ENCODE measurements around the gene MIGA1. TPM values are rescaled to one million over a fixed set of nuclear protein-coding genes. Genes with fewer than 3 reads are reported as not detected.

Gene MIGA1
- total and polyA plus RNA-seq, 9 of the 15 experiments (the other 6 are each of a cell fraction or from before 2014, with no cell fraction given): 1.6 to 5.1 (median 2.9) TPM

DNA sequence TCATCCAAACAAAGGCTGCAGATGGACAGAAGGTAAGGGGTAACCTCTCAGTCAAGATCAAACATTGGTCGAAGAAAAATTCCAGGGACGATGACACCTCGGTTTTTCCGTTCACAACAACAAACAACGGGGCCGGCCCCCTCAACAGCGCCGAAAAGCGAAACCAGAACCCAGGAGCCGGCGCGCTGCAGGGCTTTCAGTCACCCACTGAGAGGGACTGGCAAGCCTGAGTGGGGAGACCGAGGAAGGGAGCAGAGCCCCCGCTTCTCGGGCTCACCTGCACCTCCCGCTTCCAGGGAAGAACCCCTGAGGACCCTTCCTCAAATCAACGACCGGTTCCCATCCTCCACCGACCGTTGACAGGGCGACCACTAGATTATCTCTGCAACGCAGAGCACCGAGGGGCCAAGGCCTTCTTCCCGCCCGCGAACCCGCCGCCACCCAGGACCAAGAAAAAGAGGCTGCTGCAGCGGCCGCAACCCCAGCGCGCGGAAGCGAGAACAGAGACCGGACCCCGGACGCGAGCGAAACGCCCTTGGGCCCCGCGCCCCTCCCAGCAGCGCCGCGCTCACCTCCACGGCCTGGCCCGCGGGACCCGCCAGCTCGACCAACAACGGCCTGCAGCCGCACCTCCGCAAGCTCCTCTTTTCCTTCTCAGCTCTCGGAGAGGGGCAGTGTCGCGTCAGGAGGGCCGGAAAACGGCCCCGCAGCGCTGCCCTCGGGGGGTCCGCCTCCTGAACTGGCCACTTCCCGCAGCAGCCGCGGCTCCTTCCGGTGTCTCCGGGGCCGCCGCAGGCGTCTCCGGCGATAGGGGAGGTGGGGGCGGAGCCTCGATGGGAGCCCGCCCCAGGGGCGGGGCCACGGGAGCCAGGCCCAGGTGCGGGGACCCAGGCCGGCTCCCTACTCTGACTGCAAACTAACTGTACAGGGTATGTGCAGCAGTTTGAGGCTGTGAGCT lies 20.1 kb upstream of the MIGA1 start, which contains the start of gene USP33 (continued):
- 0 out of 4 replicates have a peak, but pooled peaks of 1 of the 2 experiments have one; percentile 23 for TF ChIP-seq FOXA3 (CRISPR knock-in tag; conservative IDR thresholded peaks at IDR 0.05 in 1 of 2, IDR thresholded peaks at IDR 0.05 in 1 of 2)
- peak; percentile 29; the same call in 1 of the 2 replicates for TF ChIP-seq TOE1 (IDR thresholded peaks at IDR 0.05; ENCODE audit: borderline replicate concordance)
- TF ChIP-seq TOE1 (CRISPR knock-in tag; IDR thresholded peaks at IDR 0.05; ENCODE audit: borderline replicate concordance, low read depth): 0 out of 2 replicates have a peak, but pooled peaks have one; percentile 40
- peak; percentile 71 for TF ChIP-seq TBP (optimal IDR thresholded peaks at IDR 0.05; ENCODE audit: low read depth, low read length)
- TF ChIP-seq FIP1L1 (IDR thresholded peaks at IDR 0.05; ENCODE audit: low read depth, low read length, poor library complexity, severe bottlenecking): peak; percentile 73
- TF ChIP-seq ZFP1 (CRISPR knock-in tag; IDR thresholded peaks at IDR 0.05): no peak
- no peak for TF ChIP-seq FOXM1 (IDR thresholded peaks at IDR 0.05; ENCODE audit: low read depth)
- 0 out of 2 replicates have a peak, but pooled peaks have one; percentile 63 for TF ChIP-seq FOXM1 (CRISPR knock-in tag; IDR thresholded peaks at IDR 0.05; ENCODE audit: low read depth)
- peak; percentile 81 for TF ChIP-seq SAP30 (IDR thresholded peaks at IDR 0.05; ENCODE audit: borderline replicate concordance, insufficient read depth, low read depth, low read length, poor library complexity, severe bottlenecking)
- peak; percentile 17 to 50; a peak in 1 of 4 replicates for TF ChIP-seq NONO (IDR thresholded peaks at IDR 0.05; ENCODE audit: low read depth in 2 of 2, low read length in 1 of 2)
- TF ChIP-seq NFE2 (IDR thresholded peaks at IDR 0.05; ENCODE audit: low read depth): peak; percentile 21; the same call in 1 of the 2 replicates
- TF ChIP-seq ATF7 (IDR thresholded peaks at IDR 0.05): peak; percentile 54; the same call in 1 of the 2 replicates
- TF ChIP-seq, protein P1, sequence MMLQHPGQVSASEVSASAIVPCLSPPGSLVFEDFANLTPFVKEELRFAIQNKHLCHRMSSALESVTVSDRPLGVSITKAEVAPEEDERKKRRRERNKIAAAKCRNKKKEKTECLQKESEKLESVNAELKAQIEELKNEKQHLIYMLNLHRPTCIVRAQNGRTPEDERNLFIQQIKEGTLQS (IDR thresholded peaks at IDR 0.05): no peak
- TF ChIP-seq, protein P1 (CRISPR knock-in tag; conservative IDR thresholded peaks at IDR 0.05): no peak
- TF ChIP-seq C11orf30 (IDR thresholded peaks at IDR 0.05; ENCODE audit: low read depth): no peak
- TF ChIP-seq, protein P2, sequence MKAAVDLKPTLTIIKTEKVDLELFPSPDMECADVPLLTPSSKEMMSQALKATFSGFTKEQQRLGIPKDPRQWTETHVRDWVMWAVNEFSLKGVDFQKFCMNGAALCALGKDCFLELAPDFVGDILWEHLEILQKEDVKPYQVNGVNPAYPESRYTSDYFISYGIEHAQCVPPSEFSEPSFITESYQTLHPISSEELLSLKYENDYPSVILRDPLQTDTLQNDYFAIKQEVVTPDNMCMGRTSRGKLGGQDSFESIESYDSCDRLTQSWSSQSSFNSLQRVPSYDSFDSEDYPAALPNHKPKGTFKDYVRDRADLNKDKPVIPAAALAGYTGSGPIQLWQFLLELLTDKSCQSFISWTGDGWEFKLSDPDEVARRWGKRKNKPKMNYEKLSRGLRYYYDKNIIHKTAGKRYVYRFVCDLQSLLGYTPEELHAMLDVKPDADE (conservative IDR thresholded peaks at IDR 0.05; ENCODE audit: control insufficient read depth, low read depth, low read length): 0 out of 2 replicates have a peak, but pooled peaks have one; percentile 70
- TF ChIP-seq HNRNPK (IDR thresholded peaks at IDR 0.05; ENCODE audit: low read depth, low read length, poor library complexity, severe bottlenecking): no peak
- TF ChIP-seq GABPB1 (CRISPR knock-in tag; IDR thresholded peaks at IDR 0.05): peak; percentile 86
- TF ChIP-seq RB1 (IDR thresholded peaks at IDR 0.05; ENCODE audit: low read depth): peak; percentile 41; the same call in 1 of the 2 replicates
- TF ChIP-seq ZZZ3 (IDR thresholded peaks at IDR 0.05): no peak
- peak; percentile 83 for TF ChIP-seq POLR2A (conservative IDR thresholded peaks at IDR 0.05)
- peak; percentile 50; the same call in 1 of the 2 replicates for TF ChIP-seq CREB1 (IDR thresholded peaks at IDR 0.05)
- peak; percentile 33; the same call in 1 of the 2 replicates for TF ChIP-seq CREB1 (CRISPR knock-in tag; IDR thresholded peaks at IDR 0.05)
- peak; percentile 95 for TF ChIP-seq HMGN3 (IDR thresholded peaks at IDR 0.05; ENCODE audit: borderline replicate concordance, extremely low read depth, insufficient read length, low read depth, low read length)
- TF ChIP-seq FOXK2 (conservative IDR thresholded peaks at IDR 0.05 in 1 of 2, IDR thresholded peaks at IDR 0.05 in 1 of 2; ENCODE audit: low read depth in 2 of 2): peak in 1 of 2 experiments; percentile 17; a peak in 1 of 4 replicates
- 0 out of 2 replicates have a peak, but pooled peaks have one; percentile 29 for TF ChIP-seq ARID1B (IDR thresholded peaks at IDR 0.05)

Data from K562 (cell line).